NCI-H1694 treated with DMSO at 0.1 percent for 48 hours (cell line): ENCODE results near the gene PRR15.

Source experiments
- DNase-seq: peaks from one replicate; lab custom pipeline; 2025; lab: John Stamatoyannopoulos, UW

Gene PRR15

GRCh38 chr7:29569648-29570047, 6.0 kb downstream of the PRR15 start:
- no peak for DNase-seq

- DNase-seq: no peak
Observed at GRCh38 chr7:29572558-29572957, 8.9 kb downstream of the PRR15 start.

GRCh38 chr7:29573567-29573966, 9.9 kb downstream of the PRR15 start:
- no peak for DNase-seq

- no peak for DNase-seq
Observed at GRCh38 chr7:29574659-29575058, 11.0 kb downstream of the PRR15 start.

GRCh38 chr7:29587195-29587808, 23.7 kb downstream of the PRR15 start:
- no peak for DNase-seq

- DNase-seq: no peak
Observed at GRCh38 chr7:29588212-29588611, 24.6 kb downstream of the PRR15 start.

- no peak for DNase-seq
Observed at GRCh38 chr7:29588900-29589696, 25.5 kb downstream of the PRR15 start.

GRCh38 chr7:29592866-29593265, 29.2 kb downstream of the PRR15 start:
- no peak for DNase-seq

- no peak for DNase-seq
Observed at GRCh38 chr7:29593459-29593858, 29.8 kb downstream of the PRR15 start.

- DNase-seq: no peak
Observed at GRCh38 chr7:29596593-29597178, 33.1 kb downstream of the PRR15 start.

GRCh38 chr7:29597266-29597665, 33.6 kb downstream of the PRR15 start:
- DNase-seq: no peak

- DNase-seq: no peak
Observed at GRCh38 chr7:29598137-29598536, 34.5 kb downstream of the PRR15 start.

- no peak for DNase-seq
Observed at GRCh38 chr7:29598613-29599012, 35.0 kb downstream of the PRR15 start.

- no peak for DNase-seq
Observed at GRCh38 chr7:29599026-29599425, 35.4 kb downstream of the PRR15 start.

GRCh38 chr7:29600661-29601060, 37.0 kb downstream of the PRR15 start:
- no peak for DNase-seq

GRCh38 chr7:29604052-29604451, 40.4 kb downstream of the PRR15 start:
- no peak for DNase-seq

GRCh38 chr7:29604702-29605101, 41.1 kb downstream of the PRR15 start:
- no peak for DNase-seq

- no peak for DNase-seq
Observed at GRCh38 chr7:29605671-29606070, 42.0 kb downstream of the PRR15 start.

GRCh38 chr7:29606287-29606721, 42.7 kb downstream of the PRR15 start:
- no peak for DNase-seq

GRCh38 chr7:29606830-29607229, 43.2 kb downstream of the PRR15 start:
- DNase-seq: no peak

- no peak for DNase-seq
Observed at GRCh38 chr7:29607259-29607658, 43.6 kb downstream of the PRR15 start.

- no peak for DNase-seq
Observed at GRCh38 chr7:29607889-29608288, 44.3 kb downstream of the PRR15 start.
